Subcutaneous adipose tissue (tissue), 4 donors: Measurements from ENCODE around the gene ADAD2. TPM values are rescaled to one million over a fixed set of nuclear protein-coding genes. Genes with fewer than 3 reads are reported as not detected.

ENCODE experiments used
- total RNA-seq, 4 donors: library from RNA; depleted of rRNA; stranded (reverse); fragments of >200 nt; gene quantifications; one replicate each; pipeline ENCODE4 v1.1.0, GENCODE V29; 2016
- TF ChIP-seq, protein P1 (sequence below): fragments of 450-650 bp; IDR thresholded peaks from one replicate; pipeline ENCODE4 v1.5.1; 2016; ENCODE audit warnings: low read depth, mild to moderate bottlenecking, control low read depth, antibody characterized with exemption, moderate library complexity

The ADAD2 gene
- total RNA-seq: 1 to 10 TPM in 2 of 4 donors, not detected in 2; 3.6 to 4.4 TPM

GRCh38 chr16:84190731-84191388, at the start of gene ADAD2:
TSS of gene ADAD2 (plus strand) at chr16:84191157. CDS start at chr16:84191231, 74 bp downstream.
- TF ChIP-seq, protein P1, sequence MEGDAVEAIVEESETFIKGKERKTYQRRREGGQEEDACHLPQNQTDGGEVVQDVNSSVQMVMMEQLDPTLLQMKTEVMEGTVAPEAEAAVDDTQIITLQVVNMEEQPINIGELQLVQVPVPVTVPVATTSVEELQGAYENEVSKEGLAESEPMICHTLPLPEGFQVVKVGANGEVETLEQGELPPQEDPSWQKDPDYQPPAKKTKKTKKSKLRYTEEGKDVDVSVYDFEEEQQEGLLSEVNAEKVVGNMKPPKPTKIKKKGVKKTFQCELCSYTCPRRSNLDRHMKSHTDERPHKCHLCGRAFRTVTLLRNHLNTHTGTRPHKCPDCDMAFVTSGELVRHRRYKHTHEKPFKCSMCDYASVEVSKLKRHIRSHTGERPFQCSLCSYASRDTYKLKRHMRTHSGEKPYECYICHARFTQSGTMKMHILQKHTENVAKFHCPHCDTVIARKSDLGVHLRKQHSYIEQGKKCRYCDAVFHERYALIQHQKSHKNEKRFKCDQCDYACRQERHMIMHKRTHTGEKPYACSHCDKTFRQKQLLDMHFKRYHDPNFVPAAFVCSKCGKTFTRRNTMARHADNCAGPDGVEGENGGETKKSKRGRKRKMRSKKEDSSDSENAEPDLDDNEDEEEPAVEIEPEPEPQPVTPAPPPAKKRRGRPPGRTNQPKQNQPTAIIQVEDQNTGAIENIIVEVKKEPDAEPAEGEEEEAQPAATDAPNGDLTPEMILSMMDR: no peak

DNA sequence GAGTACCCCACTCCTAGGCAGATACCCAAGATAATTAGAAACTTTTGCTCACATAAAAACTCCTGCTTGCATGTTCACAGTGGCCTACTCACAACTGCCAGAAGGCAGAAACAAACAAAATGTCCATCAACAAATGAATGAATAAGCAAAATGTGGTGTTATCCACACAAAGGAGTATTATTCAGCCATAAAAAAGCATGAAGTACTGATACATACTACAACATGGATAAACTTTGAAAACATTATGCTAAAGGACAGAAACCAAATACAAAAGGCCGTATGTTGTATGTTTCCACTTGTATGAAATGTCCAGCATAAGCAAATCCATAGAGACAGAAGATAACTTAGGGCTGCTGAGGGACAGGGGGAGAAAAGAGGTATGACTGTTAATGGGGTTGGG, 47.9 kb upstream of the ADAD2 start:
- TF ChIP-seq, protein P1: no peak

- TF ChIP-seq, protein P1: no peak
Observed at GRCh38 chr16:84143784-84144199, 47.2 kb upstream of the ADAD2 start.

DNA sequence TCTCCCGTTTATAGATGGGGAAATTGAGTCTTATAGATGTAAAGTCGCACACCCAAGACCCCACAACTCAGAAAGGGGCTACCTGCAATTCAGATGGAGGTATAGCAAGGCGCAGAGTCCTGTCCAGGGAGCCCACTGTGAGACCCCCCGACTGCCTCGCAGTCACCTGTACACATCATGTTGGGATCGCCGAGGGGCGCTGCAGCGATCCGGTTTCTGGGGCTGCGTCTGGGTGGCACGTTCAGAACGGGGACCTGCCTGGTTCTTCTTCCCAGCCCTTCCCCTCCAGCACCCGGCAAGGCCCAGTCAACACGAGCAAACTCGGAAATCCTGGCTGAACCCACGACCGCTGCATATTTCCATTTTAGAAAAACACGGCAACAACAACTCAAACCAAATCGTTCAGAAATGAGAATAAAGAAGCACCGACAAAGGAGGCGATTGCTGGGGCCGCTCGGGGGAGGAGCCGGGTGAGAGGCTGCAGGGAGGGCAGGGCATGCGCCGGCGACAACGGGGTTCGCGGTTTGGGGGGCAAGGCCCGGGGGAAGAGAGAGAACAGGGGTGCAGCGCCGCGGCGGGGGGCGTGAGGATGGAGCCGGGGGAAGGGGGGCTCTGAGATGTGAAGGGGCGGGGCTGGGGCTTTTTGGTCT, 46.6 kb upstream of the ADAD2 start:
- TF ChIP-seq, protein P1: no peak

DNA sequence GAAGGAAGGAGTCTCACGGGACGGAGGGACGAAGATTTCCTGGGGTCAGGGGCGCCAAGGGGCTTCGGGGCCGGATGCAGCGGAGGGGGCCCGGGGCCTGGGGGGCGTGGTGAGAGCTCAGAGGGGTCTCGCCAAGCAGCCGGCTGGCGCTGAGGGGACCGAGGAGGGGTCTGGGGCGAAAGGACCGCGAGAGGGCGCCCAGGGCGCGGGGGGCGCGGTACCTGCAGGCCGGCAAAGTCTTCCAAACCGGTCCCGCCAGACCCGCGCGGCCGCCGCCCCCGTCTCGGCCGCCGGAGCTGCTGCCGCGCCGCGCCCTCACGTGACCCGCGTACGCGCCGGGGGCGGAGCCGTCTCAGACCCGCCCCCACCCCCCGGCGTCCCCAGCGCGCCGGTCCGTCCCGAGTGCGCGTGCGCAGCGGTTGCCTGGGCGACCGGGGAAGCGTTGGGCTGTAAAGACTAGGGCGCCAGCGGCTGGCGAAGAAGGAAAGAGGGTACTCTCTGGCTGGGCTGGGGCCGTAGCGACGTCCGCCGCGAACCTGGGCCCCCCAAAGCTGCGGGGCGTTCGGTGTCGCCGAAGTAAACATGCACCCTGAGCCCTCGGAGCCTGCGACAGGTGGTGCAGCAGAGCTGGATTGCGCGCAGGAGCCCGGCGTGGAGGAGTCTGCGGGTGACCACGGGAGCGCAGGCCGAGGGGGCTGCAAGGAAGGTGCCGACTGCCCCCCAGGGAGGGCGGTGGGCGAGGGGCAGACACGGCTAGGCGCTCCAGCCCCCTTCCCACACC, 45.9 kb upstream of the ADAD2 start, which contains the start of the genes DNAAF1 and HSDL1:
Gene DNAAF1, plus strand, starts transcription at position 450 of the 781 bp plus-strand sequence. Its CDS starts 133 bp downstream, at position 583.
Gene HSDL1, minus strand, starts transcription at position 319 of the 781 bp plus-strand sequence. CDS start 13,856 bp downstream, outside the sequence.
- TF ChIP-seq, protein P1: no peak

DNA sequence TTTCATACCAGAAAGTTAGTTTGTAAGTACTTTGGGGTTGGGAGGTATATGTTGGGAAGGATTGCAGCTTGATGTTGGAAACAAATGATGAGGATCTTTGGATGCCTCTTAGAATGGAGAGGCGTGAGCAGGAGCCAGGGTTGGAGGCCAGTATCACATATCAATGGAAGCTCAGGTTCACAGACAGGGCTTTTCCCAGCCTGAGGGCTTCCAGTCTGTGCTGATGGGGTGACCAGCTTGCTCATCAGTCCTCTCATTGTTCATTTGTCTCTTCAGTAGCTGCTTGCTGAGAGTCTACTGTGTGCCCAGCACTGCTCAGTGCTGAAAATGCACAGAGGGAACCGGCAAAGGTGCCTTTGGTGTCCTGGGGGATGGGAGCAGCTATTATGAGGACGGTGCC, 40.0 kb upstream of the ADAD2 start:
- TF ChIP-seq, protein P1: no peak
